ENCODE data around the gene FARP2. TPM values are rescaled to one million over a fixed set of nuclear protein-coding genes. Genes with fewer than 3 reads are reported as not detected.

Gene FARP2
- total and polyA plus RNA-seq, 2 of the 13 experiments (the other 11 are each of a cell fraction or from before 2014, with no cell fraction given): 28.0 to 45.4 TPM

DNA sequence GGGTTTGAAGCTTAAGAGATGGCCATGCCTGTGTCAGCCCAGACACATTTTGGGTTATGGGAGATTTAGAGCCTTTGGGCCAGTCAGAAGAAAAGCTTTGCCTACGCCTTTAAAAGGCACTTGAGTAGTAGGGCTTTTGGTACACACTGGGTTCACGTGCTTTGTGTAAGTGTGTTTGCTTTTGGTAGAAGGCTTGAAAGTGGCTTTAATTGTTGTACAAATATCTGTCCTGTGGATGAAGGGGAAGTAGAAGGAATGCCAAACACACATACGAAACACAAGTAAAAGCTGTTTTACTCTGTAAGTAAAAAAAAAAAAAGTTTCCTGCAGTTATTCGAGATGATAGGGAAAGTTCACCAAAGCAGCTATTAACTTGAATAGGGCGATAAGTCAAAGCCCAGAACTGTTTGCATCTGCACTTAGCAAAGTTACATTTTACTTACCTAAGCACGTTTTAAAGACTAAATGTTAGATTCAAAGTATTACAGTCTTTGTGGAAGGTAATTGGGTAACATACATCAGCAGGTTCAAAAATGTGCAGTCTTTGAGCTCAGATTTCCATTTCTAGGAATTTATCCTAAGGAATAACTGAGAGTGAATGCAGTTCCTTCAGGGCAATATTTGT, 76.9 kb downstream of the FARP2 start (continued):
- TF ChIP-seq SRSF1 (optimal IDR thresholded peaks at IDR 0.05; ENCODE audit: low read depth, low read length): no peak
- no peak for TF ChIP-seq NFATC3 (CRISPR knock-in tag; IDR thresholded peaks at IDR 0.05)
- TF ChIP-seq SIX1 (CRISPR knock-in tag; IDR thresholded peaks at IDR 0.05; ENCODE audit: borderline replicate concordance): 0 out of 2 replicates have a peak, but pooled peaks have one; percentile 26
- TF ChIP-seq KDM5A (IDR thresholded peaks at IDR 0.05; ENCODE audit: borderline replicate concordance, low read length): no peak
- no peak for TF ChIP-seq ZNF879 (CRISPR knock-in tag; IDR thresholded peaks at IDR 0.05)
- TF ChIP-seq NFYB (CRISPR knock-in tag; IDR thresholded peaks at IDR 0.05): no peak
- TF ChIP-seq, protein P1, sequence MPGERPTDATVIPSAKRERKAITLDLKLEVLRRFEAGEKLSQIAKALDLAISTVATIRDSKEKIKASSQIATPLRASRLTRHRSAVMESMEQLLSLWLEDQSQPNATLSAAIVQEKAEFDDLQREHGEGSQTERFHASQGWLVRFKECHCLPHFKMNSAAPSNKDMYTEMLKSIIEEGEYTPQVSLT (CRISPR knock-in tag; IDR thresholded peaks at IDR 0.05; ENCODE audit: borderline replicate concordance, low read depth): no peak
- peak; percentile 41; the same call in 1 of the 2 replicates for TF ChIP-seq HMG20B (CRISPR knock-in tag; conservative IDR thresholded peaks at IDR 0.05)
- peak; percentile 87 for TF ChIP-seq TEAD3 (CRISPR knock-in tag; optimal IDR thresholded peaks at IDR 0.05; ENCODE audit: borderline replicate concordance)
- TF ChIP-seq, protein P2, sequence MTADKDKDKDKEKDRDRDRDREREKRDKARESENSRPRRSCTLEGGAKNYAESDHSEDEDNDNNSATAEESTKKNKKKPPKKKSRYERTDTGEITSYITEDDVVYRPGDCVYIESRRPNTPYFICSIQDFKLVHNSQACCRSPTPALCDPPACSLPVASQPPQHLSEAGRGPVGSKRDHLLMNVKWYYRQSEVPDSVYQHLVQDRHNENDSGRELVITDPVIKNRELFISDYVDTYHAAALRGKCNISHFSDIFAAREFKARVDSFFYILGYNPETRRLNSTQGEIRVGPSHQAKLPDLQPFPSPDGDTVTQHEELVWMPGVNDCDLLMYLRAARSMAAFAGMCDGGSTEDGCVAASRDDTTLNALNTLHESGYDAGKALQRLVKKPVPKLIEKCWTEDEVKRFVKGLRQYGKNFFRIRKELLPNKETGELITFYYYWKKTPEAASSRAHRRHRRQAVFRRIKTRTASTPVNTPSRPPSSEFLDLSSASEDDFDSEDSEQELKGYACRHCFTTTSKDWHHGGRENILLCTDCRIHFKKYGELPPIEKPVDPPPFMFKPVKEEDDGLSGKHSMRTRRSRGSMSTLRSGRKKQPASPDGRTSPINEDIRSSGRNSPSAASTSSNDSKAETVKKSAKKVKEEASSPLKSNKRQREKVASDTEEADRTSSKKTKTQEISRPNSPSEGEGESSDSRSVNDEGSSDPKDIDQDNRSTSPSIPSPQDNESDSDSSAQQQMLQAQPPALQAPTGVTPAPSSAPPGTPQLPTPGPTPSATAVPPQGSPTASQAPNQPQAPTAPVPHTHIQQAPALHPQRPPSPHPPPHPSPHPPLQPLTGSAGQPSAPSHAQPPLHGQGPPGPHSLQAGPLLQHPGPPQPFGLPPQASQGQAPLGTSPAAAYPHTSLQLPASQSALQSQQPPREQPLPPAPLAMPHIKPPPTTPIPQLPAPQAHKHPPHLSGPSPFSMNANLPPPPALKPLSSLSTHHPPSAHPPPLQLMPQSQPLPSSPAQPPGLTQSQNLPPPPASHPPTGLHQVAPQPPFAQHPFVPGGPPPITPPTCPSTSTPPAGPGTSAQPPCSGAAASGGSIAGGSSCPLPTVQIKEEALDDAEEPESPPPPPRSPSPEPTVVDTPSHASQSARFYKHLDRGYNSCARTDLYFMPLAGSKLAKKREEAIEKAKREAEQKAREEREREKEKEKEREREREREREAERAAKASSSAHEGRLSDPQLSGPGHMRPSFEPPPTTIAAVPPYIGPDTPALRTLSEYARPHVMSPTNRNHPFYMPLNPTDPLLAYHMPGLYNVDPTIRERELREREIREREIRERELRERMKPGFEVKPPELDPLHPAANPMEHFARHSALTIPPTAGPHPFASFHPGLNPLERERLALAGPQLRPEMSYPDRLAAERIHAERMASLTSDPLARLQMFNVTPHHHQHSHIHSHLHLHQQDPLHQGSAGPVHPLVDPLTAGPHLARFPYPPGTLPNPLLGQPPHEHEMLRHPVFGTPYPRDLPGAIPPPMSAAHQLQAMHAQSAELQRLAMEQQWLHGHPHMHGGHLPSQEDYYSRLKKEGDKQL (CRISPR knock-in tag; IDR thresholded peaks at IDR 0.05; ENCODE audit: low read depth): peak; percentile 84
- no peak for TF ChIP-seq RFX1 (IDR thresholded peaks at IDR 0.05)
- TF ChIP-seq, protein P3, sequence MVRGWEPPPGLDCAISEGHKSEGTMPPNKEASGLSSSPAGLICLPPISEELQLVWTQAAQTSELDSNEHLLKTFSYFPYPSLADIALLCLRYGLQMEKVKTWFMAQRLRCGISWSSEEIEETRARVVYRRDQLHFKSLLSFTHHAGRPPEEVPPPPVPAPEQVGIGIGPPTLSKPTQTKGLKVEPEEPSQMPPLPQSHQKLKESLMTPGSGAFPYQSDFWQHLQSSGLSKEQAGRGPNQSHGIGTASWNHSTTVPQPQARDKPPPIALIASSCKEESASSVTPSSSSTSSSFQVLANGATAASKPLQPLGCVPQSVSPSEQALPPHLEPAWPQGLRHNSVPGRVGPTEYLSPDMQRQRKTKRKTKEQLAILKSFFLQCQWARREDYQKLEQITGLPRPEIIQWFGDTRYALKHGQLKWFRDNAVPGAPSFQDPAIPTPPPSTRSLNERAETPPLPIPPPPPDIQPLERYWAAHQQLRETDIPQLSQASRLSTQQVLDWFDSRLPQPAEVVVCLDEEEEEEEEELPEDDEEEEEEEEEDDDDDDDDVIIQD (CRISPR knock-in tag; IDR thresholded peaks at IDR 0.05; ENCODE audit: low read depth): no peak
- TF ChIP-seq, protein P4, sequence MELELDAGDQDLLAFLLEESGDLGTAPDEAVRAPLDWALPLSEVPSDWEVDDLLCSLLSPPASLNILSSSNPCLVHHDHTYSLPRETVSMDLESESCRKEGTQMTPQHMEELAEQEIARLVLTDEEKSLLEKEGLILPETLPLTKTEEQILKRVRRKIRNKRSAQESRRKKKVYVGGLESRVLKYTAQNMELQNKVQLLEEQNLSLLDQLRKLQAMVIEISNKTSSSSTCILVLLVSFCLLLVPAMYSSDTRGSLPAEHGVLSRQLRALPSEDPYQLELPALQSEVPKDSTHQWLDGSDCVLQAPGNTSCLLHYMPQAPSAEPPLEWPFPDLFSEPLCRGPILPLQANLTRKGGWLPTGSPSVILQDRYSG (CRISPR knock-in tag; IDR thresholded peaks at IDR 0.05): no peak
- TF ChIP-seq ZNF292 (CRISPR knock-in tag; IDR thresholded peaks at IDR 0.05; ENCODE audit: borderline replicate concordance, low read depth): no peak
- TF ChIP-seq HES4 (CRISPR knock-in tag; IDR thresholded peaks at IDR 0.05; ENCODE audit: borderline replicate concordance): no peak
- no peak for TF ChIP-seq KDM2A (CRISPR knock-in tag; IDR thresholded peaks at IDR 0.05; ENCODE audit: borderline replicate concordance, low read depth)
- peak; percentile 75 for TF ChIP-seq FOXK2 (IDR thresholded peaks at IDR 0.05)
- TF ChIP-seq CCAR2 (optimal IDR thresholded peaks at IDR 0.05; ENCODE audit: low read depth, low read length): no peak
- TF ChIP-seq SAP130 (CRISPR knock-in tag; IDR thresholded peaks at IDR 0.05; ENCODE audit: low read depth): peak; percentile 77
- TF ChIP-seq RARA (CRISPR knock-in tag; IDR thresholded peaks at IDR 0.05): peak; percentile 78
- TF ChIP-seq, protein P5, sequence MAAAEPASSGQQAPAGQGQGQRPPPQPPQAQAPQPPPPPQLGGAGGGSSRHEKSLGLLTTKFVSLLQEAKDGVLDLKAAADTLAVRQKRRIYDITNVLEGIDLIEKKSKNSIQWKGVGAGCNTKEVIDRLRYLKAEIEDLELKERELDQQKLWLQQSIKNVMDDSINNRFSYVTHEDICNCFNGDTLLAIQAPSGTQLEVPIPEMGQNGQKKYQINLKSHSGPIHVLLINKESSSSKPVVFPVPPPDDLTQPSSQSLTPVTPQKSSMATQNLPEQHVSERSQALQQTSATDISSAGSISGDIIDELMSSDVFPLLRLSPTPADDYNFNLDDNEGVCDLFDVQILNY (CRISPR knock-in tag; conservative IDR thresholded peaks at IDR 0.05): no peak
- no peak for TF ChIP-seq PCBP1 (IDR thresholded peaks at IDR 0.05; ENCODE audit: borderline replicate concordance, low read depth, low read length)

Data from HepG2 (cell line).